ENCODE data around the gene GULP1.

Gene GULP1

DNA sequence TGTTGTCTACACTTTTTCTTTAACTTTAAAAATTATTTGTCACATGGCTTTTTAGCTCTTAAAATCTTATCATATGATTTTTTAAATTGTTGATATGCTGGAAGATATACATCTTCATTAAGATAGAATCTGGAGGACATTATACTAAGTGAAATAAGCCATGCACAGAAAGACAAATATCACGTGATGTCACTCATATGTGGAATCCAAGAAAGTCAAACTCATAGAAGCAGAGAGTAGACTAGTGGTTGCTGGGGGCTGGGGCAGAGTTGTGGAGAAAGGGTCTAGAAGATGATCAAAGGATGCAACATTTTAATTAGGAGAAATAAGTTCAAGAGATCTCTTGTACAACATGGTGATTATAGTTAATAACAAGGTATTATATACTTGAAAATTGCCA, 280.9 kb downstream of the GULP1 start:
- DNase-seq (ENCODE audit: low spot score) = no peak

DNA sequence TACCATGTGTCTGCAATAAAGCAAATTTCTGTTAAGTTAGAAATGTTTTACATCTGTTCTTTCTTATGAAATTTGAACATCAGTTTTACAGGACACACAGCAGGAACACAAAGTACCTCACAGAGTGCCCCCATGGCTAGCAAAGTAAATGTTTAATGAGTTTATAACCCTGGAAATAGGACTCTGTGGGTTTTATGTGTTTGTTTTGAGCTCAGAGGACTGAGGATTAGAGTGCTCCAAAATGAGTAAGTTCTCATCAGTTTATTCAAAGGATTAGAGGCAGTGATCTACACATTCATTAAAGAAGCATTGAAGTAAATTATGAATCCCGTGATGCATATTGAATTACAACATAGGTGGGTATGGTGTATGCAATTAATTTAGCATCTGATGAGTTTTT, 281.8 kb downstream of the GULP1 start:
- ATAC-seq (ENCODE audit: low read depth) (no peak), DNase-seq (ENCODE audit: low spot score) (no peak)
- no peak overlapping the region for H3K27ac ChIP-seq (ENCODE audit: poor library complexity, severe bottlenecking)
- no peak for TF ChIP-seq CTCF (IDR thresholded peaks at IDR 0.05; ENCODE audit: poor library complexity, severe bottlenecking)
- no peaks in the 10 kb centered on the region for H3K27me3 ChIP-seq (ENCODE audit: insufficient read depth, poor library complexity, severe bottlenecking)
- no peaks in the 10 kb centered on the region for H3K36me3 ChIP-seq (ENCODE audit: low read depth)
- H3K9me3 ChIP-seq (ENCODE audit: severe bottlenecking) = no peaks in the 10 kb centered on the region
- no peak overlapping the region for H3K4me3 ChIP-seq (ENCODE audit: severe bottlenecking)
- no peaks in the 10 kb centered on the region for H3K4me1 ChIP-seq (ENCODE audit: insufficient read depth, poor library complexity, severe bottlenecking)

More for the DNA sequence above, 280.9 kb downstream of the GULP1 start:
- H3K4me3 ChIP-seq (ENCODE audit: severe bottlenecking) = no peak overlapping the region
- no peak overlapping the region for H3K27ac ChIP-seq (ENCODE audit: poor library complexity, severe bottlenecking)
- ATAC-seq (ENCODE audit: low read depth) = no peak
- H3K4me1 ChIP-seq (ENCODE audit: insufficient read depth, poor library complexity, severe bottlenecking) = no peaks in the 10 kb centered on the region
- H3K9me3 ChIP-seq (ENCODE audit: severe bottlenecking) = no peaks in the 10 kb centered on the region
- no peak for TF ChIP-seq CTCF (IDR thresholded peaks at IDR 0.05; ENCODE audit: poor library complexity, severe bottlenecking)
- H3K36me3 ChIP-seq (ENCODE audit: low read depth) = no peaks in the 10 kb centered on the region
- no peaks in the 10 kb centered on the region for H3K27me3 ChIP-seq (ENCODE audit: insufficient read depth, poor library complexity, severe bottlenecking)

DNA sequence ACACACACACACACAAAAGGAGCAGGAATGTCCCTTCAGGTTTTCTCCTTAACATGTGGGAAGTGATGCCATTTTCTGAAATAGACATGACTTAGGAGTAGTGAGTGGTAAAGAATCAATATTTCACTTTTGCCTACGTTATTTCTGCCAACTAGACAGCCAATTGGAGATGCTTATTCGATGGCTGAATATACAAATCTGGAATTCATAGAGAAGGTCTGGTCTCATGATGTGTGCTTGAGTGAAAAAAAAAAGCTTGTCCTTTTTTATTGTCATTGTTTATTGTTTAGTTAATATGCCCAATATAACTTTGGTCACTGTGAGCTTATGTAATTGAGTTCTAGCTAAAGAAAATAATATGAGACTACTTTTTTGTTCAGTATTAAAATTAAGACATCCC, 284.3 kb downstream of the GULP1 start:
- H3K4me3 ChIP-seq (ENCODE audit: severe bottlenecking) = no peak overlapping the region
- H3K27me3 ChIP-seq (ENCODE audit: insufficient read depth, poor library complexity, severe bottlenecking) = no peaks in the 10 kb centered on the region
- no peaks in the 10 kb centered on the region for H3K4me1 ChIP-seq (ENCODE audit: insufficient read depth, poor library complexity, severe bottlenecking)
- no peaks in the 10 kb centered on the region for H3K9me3 ChIP-seq (ENCODE audit: severe bottlenecking)
- TF ChIP-seq CTCF (IDR thresholded peaks at IDR 0.05; ENCODE audit: poor library complexity, severe bottlenecking) = no peak
- ATAC-seq (ENCODE audit: low read depth) (no peak), DNase-seq (ENCODE audit: low spot score) (no peak)
- no peak overlapping the region for H3K27ac ChIP-seq (ENCODE audit: poor library complexity, severe bottlenecking)
- H3K36me3 ChIP-seq (ENCODE audit: low read depth) = no peaks in the 10 kb centered on the region

DNA sequence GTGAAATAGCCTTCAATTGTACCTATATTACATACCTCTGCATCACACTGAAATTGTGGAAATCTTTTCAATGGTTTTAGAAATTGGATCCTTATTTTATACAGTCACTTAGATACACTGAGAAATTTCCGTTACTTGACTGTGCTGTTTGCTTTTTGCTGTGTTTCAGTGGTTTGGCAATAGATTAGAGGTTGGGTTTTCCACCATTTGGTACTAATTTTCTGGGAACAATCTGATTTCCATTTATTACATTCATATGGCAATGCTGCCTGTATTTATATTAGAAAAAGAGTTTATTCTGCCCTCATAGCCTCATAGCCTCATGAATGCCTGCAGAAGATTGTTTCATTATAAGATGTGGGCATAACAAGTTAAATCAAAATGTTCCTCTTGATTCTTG, 285.0 kb downstream of the GULP1 start:
- Histone ChIP-seq H3K4me1 (ENCODE audit: insufficient read depth, poor library complexity, severe bottlenecking) (no peaks in the 10 kb centered on the region), H3K27ac (ENCODE audit: poor library complexity, severe bottlenecking) (no peak overlapping the region), H3K27me3 (ENCODE audit: insufficient read depth, poor library complexity, severe bottlenecking) (no peaks in the 10 kb centered on the region), H3K4me3 (ENCODE audit: severe bottlenecking) (no peak overlapping the region), H3K36me3 (ENCODE audit: low read depth) (no peaks in the 10 kb centered on the region), H3K9me3 (ENCODE audit: severe bottlenecking) (no peaks in the 10 kb centered on the region)
- DNase-seq (ENCODE audit: low spot score) (no peak), ATAC-seq (ENCODE audit: low read depth) (no peak)
- TF ChIP-seq CTCF (IDR thresholded peaks at IDR 0.05; ENCODE audit: poor library complexity, severe bottlenecking) = no peak

DNA sequence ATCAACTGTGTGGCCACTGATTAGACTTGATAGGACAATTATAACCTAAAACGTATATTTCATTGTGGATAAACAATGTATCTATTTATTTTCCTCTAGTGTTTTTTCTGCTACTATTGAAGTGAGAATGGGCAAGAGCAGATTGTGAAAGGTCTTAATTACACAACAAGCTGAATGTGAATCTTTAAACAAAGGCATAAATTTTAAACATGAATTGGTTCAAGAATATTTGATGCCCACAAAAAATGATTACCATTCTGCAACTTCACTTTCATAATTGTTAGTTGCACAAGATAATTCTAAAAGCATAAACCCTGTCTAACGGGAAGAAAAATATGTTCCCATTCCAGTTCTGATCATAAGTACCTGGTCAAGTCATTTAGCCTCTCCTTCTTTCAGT, 285.6 kb downstream of the GULP1 start:
- no peaks in the 10 kb centered on the region for H3K27me3 ChIP-seq (ENCODE audit: insufficient read depth, poor library complexity, severe bottlenecking)
- H3K36me3 ChIP-seq (ENCODE audit: low read depth) = no peaks in the 10 kb centered on the region
- ATAC-seq (ENCODE audit: low read depth) (no peak), DNase-seq (ENCODE audit: low spot score) (no peak)
- TF ChIP-seq CTCF (IDR thresholded peaks at IDR 0.05; ENCODE audit: poor library complexity, severe bottlenecking) = no peak
- H3K27ac ChIP-seq (ENCODE audit: poor library complexity, severe bottlenecking) = no peak overlapping the region
- no peak overlapping the region for H3K4me3 ChIP-seq (ENCODE audit: severe bottlenecking)
- no peaks in the 10 kb centered on the region for H3K4me1 ChIP-seq (ENCODE audit: insufficient read depth, poor library complexity, severe bottlenecking)
- no peaks in the 10 kb centered on the region for H3K9me3 ChIP-seq (ENCODE audit: severe bottlenecking)

Data from RWPE2 (cell line).